GM19099 (cell line): ENCODE results near the gene IWS1.

ENCODE experiments used
- POLR2A ChIP-seq: IDR thresholded peaks from 3 replicates; pipeline ENCODE4 v1.6.1; 2011; ENCODE audit warnings: low read depth; ENCODE audit not compliant: insufficient read length; ENCODE audit errors: extremely low read depth

IWS1 gene

GRCh38 chr2:127455566-127456493, 70.5 kb downstream of the IWS1 start:
- no peak for TF ChIP-seq POLR2A

GRCh38 chr2:127454595-127455565, 71.4 kb downstream of the IWS1 start:
- TF ChIP-seq POLR2A = no peak

- no peak for TF ChIP-seq POLR2A
Measured at GRCh38 chr2:127453392-127454171, 72.7 kb downstream of the IWS1 start.

- no peak for TF ChIP-seq POLR2A
Measured at GRCh38 chr2:127453013-127453391, 73.3 kb downstream of the IWS1 start.

GRCh38 chr2:127451981-127452380, 74.3 kb downstream of the IWS1 start:
- no peak for TF ChIP-seq POLR2A

GRCh38 chr2:127449898-127450297, 76.4 kb downstream of the IWS1 start:
- TF ChIP-seq POLR2A = no peak

- TF ChIP-seq POLR2A = no peak
Measured at GRCh38 chr2:127449414-127449813, 76.9 kb downstream of the IWS1 start.

- no peak for TF ChIP-seq POLR2A
Measured at GRCh38 chr2:127448526-127448925, 77.8 kb downstream of the IWS1 start.

- no peak for TF ChIP-seq POLR2A
Measured at GRCh38 chr2:127439343-127439742, 86.9 kb downstream of the IWS1 start.

GRCh38 chr2:127437781-127438726, 88.2 kb downstream of the IWS1 start:
- no peak for TF ChIP-seq POLR2A

- TF ChIP-seq POLR2A = no peak
Measured at GRCh38 chr2:127437056-127437455, 89.2 kb downstream of the IWS1 start.

- TF ChIP-seq POLR2A = no peak
Measured at GRCh38 chr2:127434515-127434914, 91.8 kb downstream of the IWS1 start.

- no peak for TF ChIP-seq POLR2A
Measured at GRCh38 chr2:127431408-127432023, 94.8 kb downstream of the IWS1 start.
